ENCODE data around the gene CAPN14. TPM values are rescaled to one million over a fixed set of nuclear protein-coding genes. Genes with fewer than 3 reads are reported as not detected.

The CAPN14 gene
- total RNA-seq, 4 donors from 2014 or later, result 0.19 to 8.3 (median 1.1) TPM

DNA sequence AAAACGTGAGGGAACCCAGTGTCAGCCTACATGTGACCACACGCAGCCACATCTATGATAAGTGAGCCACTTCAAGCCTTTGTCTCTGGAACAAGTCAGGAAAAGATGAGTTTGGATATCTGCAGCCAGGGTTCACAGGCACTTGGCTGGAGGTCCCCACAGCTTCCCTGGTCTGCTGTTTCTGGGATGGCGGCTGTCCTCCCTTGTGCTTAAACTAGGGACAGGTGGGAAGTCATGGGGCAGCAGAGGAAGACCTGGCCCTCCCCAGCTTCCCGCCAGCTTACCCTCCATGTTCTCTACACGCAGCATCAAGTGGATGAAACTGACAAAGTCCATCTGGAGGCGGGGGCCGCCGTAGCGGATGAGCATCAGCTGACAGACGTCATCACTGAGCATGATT is 40.6 kb downstream of the CAPN14 start:
- Histone ChIP-seq H3K27me3 (peaks cover 3% of the 10 kb centered on the region), H3K4me3 (no peak overlapping the region), H3K4me1 (no peaks in the 10 kb centered on the region), H3K9me3 (no peaks in the 10 kb centered on the region), H3K36me3 (no peaks in the 10 kb centered on the region), H3K27ac (no peak overlapping the region)
- 40 to 64% methylated on average over 1 to 6 of the region's 10 CpGs for WGBS, 2 donors (ENCODE audit: low coverage in 1 of 2)
- ATAC-seq, result no peak
- TF ChIP-seq, protein P1, sequence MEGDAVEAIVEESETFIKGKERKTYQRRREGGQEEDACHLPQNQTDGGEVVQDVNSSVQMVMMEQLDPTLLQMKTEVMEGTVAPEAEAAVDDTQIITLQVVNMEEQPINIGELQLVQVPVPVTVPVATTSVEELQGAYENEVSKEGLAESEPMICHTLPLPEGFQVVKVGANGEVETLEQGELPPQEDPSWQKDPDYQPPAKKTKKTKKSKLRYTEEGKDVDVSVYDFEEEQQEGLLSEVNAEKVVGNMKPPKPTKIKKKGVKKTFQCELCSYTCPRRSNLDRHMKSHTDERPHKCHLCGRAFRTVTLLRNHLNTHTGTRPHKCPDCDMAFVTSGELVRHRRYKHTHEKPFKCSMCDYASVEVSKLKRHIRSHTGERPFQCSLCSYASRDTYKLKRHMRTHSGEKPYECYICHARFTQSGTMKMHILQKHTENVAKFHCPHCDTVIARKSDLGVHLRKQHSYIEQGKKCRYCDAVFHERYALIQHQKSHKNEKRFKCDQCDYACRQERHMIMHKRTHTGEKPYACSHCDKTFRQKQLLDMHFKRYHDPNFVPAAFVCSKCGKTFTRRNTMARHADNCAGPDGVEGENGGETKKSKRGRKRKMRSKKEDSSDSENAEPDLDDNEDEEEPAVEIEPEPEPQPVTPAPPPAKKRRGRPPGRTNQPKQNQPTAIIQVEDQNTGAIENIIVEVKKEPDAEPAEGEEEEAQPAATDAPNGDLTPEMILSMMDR (IDR thresholded peaks at IDR 0.05), result no peak
- TF ChIP-seq POLR2AphosphoS5 (IDR thresholded peaks at IDR 0.05) (no peak), POLR2A (IDR thresholded peaks at IDR 0.05) (no peak), EP300 (IDR thresholded peaks at IDR 0.05) (no peak)

DNA sequence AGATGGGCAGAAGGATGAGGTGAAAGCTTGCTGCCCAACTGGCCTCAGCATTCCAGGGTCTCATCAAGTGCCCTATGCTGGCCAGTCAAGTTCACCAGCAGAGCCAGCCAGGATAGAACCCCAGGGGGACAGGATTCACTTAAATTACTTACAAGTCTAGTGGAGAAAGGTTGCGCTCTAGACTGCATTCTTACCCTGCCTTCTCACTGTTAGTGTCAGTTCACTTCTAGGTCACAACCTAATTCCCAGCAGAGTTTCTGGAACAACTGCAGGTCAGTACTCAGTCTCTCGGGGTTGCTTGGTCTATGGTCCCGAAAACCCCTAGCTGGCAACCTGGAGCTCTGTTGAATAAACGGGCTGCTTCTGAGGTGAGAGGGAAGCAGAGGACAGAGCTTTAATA is 46.2 kb downstream of the CAPN14 start:
- no peak for ATAC-seq
- no peak overlapping the region for H3K27ac ChIP-seq
- H3K9me3 ChIP-seq, result no peaks in the 10 kb centered on the region
- H3K4me3 ChIP-seq, result no peak overlapping the region
- 67% methylated on average over 1 of the region's 4 CpGs; no CpG with 5 or more reads in 1 of the 2 donors for WGBS, 2 donors (ENCODE audit: low coverage in 1 of 2)
- no peaks in the 10 kb centered on the region for H3K36me3 ChIP-seq
- peaks cover 4% of the 10 kb centered on the region for H3K27me3 ChIP-seq
- TF ChIP-seq POLR2A (IDR thresholded peaks at IDR 0.05) (no peak), EP300 (IDR thresholded peaks at IDR 0.05) (no peak), POLR2AphosphoS5 (IDR thresholded peaks at IDR 0.05) (no peak)
- TF ChIP-seq, protein P1 (IDR thresholded peaks at IDR 0.05), result no peak
- H3K4me1 ChIP-seq, result no peaks in the 10 kb centered on the region

GRCh38 chr2:31170071-31170698 is 47.1 kb downstream of the CAPN14 start:
- Histone ChIP-seq H3K27me3 (peaks cover 9% of the 10 kb centered on the region), H3K4me3 (no peak overlapping the region), H3K27ac (no peak overlapping the region), H3K4me1 (no peaks in the 10 kb centered on the region), H3K36me3 (no peaks in the 10 kb centered on the region), H3K9me3 (no peaks in the 10 kb centered on the region)
- peak; percentile 69 for ATAC-seq
- TF ChIP-seq, protein P1 (IDR thresholded peaks at IDR 0.05), result peak; percentile 83 to 90 (median 88)
- TF ChIP-seq POLR2A (IDR thresholded peaks at IDR 0.05) (no peak), POLR2AphosphoS5 (IDR thresholded peaks at IDR 0.05) (peak; percentile 26), EP300 (IDR thresholded peaks at IDR 0.05) (no peak)
- WGBS, 2 donors (ENCODE audit: low coverage in 1 of 2), result 0% methylated on average over 2 to 3 of the region's 4 CpGs

- Histone ChIP-seq H3K4me1 (no peaks in the 10 kb centered on the region), H3K36me3 (no peaks in the 10 kb centered on the region), H3K4me3 (no peak overlapping the region), H3K27me3 (peaks cover 13% of the 10 kb centered on the region), H3K27ac (no peak overlapping the region), H3K9me3 (no peaks in the 10 kb centered on the region)
- 88 to 100% methylated on average over 1 to 3 of the region's 6 CpGs for WGBS, 2 donors (ENCODE audit: low coverage in 1 of 2)
- TF ChIP-seq, protein P1 (IDR thresholded peaks at IDR 0.05), result no peak
- TF ChIP-seq POLR2A (IDR thresholded peaks at IDR 0.05) (no peak), POLR2AphosphoS5 (IDR thresholded peaks at IDR 0.05) (no peak), EP300 (IDR thresholded peaks at IDR 0.05) (no peak)
- no peak for ATAC-seq
Observed at GRCh38 chr2:31168291-31168690, 49.0 kb downstream of the CAPN14 start.

DNA sequence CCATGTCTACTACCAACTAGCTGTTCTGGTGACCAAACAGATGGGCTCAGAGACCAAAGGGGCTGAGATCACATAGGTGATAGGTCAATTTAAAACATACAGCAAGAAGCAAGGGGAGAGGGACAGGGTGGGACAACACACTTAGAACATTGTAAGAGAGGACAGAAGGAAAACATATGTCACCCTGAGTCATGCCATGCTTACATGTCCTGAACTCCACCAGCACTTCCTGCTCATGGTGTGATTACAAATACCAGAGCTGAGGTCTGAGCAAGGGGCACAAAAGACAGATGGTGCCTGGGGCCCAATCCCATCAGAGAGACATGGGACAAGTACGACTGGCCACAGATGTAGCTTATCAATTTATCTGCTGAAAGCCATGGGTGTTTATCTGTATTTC is 50.4 kb downstream of the CAPN14 start:
- no peak for ATAC-seq
- Histone ChIP-seq H3K9me3 (no peaks in the 10 kb centered on the region), H3K4me1 (no peaks in the 10 kb centered on the region), H3K36me3 (no peaks in the 10 kb centered on the region), H3K27ac (no peak overlapping the region), H3K27me3 (peaks cover 13% of the 10 kb centered on the region), H3K4me3 (no peak overlapping the region)
- 64% methylated on average over 1 of the region's 1 CpG; no CpG with 5 or more reads in 1 of the 2 donors for WGBS, 2 donors (ENCODE audit: low coverage in 1 of 2)
- TF ChIP-seq, protein P1 (IDR thresholded peaks at IDR 0.05), result no peak
- TF ChIP-seq POLR2A (IDR thresholded peaks at IDR 0.05), result no peak
- no peak for TF ChIP-seq POLR2AphosphoS5 (IDR thresholded peaks at IDR 0.05)
- no peak for TF ChIP-seq EP300 (IDR thresholded peaks at IDR 0.05)

Data from gastroesophageal sphincter (tissue), 4 donors.